Measurements from ENCODE around the gene JPT1.
"Not testable (repeated sequence)": the region's sequence is repeated elsewhere in the genome, so short reads cannot be mapped to it uniquely, and the experiment has no call there.

JPT1 gene

GRCh38 chr17:75155191-75155601, 884 bp upstream of the JPT1 start:
- DNase-seq (ENCODE audit: low spot score) = no peak

DNA sequence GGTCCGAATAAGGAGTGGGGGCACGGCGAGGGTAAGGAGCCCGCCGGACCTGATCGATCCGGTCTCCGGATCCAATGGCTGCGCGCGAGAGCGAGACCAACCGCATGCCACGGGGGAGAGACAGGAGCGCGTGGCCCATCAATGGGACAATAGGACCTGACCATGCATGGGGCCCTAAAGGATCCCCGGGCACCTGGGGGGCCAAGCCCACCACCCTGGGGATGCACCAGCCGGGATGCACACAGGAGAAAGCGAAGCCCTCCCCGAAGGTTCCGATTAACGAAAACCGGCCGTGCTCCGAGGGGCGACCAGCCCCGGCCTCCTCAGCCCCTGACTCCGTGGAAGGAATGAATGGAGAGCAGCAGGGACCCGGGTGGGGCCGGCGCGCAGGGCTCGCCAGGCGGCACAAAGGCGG, 525 bp downstream of the JPT1 start:
- no peak for DNase-seq (ENCODE audit: low spot score)

GRCh38 chr17:75152922-75153779, 1.2 kb downstream of the JPT1 start:
- DNase-seq (ENCODE audit: low spot score) = no peak

DNA sequence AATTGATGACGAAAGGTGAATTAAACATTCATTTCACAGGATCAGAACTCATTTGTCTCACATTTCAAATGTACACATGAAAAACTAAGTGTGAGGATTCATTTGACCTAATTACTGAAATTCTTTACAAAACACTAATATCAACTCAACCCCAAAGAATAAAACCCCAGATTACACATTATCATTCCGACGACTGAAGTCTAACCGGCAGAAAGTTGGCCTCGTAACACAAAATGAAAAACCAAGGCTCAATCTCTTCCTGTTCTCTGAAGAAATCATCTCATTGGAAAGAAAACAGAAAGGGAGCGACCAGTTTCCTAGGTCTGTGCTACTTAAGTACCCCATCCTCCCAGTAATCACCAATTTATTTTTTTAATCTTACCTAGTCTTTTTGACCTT, 1.8 kb downstream of the JPT1 start:
- DNase-seq (ENCODE audit: low spot score) = no peak

GRCh38 chr17:75151930-75152329, 2.4 kb downstream of the JPT1 start:
- DNase-seq (ENCODE audit: low spot score) = no peak

GRCh38 chr17:75147878-75148546, 6.3 kb downstream of the JPT1 start:
- no peak for DNase-seq (ENCODE audit: low spot score)

- DNase-seq (ENCODE audit: low spot score) = no peak
Observed at GRCh38 chr17:75146592-75146991, 7.7 kb downstream of the JPT1 start.

DNA sequence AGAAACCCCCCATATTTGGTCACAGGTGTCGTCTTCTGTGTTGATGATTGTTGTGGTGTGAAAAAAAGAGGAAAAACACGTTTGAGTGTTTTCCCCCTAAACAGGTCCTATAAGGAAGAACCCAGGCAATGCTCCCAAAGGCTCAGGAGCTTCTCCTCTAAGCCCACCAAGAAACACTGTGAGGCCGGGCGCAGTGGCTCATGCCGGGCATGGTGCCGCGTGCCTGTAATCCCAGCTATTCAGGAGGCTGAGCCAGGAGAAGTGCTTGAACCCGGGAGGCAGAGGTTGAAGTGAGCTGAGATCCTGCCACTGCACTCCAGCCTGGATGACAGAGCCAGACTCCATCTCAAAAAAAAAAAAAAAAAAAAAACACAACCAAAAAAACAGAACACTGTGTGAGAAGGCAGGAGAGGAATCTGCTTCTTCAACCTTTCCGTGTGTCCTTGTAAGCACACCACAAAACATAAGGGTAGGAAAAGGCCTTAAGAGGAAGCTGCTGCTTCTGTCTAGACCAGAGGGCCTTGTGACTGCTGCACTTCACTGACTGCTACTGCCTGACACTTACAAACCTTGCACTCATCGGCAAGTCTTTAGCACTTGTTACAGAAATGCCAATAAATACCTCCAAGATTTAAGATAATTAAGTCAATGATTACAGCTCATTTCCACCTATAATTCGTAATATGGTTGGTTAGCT, 9.3 kb downstream of the JPT1 start:
- peak; percentile 33 for DNase-seq (ENCODE audit: low spot score)

GRCh38 chr17:75142236-75142971, 11.9 kb downstream of the JPT1 start:
- no peak for DNase-seq (ENCODE audit: low spot score)

DNA sequence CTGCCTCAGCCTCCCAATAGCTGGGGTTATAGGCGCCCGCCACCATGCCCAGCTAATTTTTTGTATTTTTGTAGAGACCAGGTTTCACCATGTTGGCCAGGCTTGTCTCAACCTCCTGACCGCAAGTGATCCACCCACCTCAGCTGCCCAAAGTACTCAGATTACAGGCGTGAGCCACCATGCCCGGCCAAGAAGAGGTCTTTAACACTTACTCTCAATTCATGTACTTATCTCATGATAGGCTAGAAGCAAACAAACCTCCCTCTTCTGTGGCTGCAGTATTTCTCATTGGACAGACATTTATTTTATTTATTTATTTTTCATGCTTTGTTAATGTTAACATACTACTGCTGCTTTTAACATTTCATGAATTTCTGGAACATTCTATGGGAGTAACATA, 15.8 kb downstream of the JPT1 start:
- DNase-seq (ENCODE audit: low spot score) = no peak

- not testable (repeated sequence) for DNase-seq (ENCODE audit: low spot score)
Observed at GRCh38 chr17:75137762-75138161, 16.6 kb downstream of the JPT1 start.

- no peak for DNase-seq (ENCODE audit: low spot score)
Observed at GRCh38 chr17:75135946-75136345, 18.4 kb downstream of the JPT1 start.

DNA sequence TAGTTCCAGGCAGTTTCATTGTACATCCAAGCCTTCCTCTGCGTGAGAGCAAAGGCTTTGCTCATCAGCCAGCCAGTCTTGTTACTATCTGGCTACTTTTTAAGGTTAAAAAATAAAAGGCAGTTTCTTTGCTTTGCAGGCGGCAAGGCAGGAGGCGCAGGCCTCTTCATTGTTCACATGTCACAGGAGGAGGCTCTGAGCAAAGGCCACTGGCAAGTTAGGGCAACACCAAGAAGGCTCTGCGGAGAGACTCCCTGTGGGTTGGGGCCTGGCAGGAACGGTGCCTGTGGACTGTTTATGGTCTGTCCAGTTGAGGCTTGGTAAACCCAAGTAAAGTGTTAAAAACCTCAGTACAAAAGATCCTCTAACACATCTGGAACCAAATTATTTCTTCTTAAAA, 18.9 kb downstream of the JPT1 start:
- no peak for DNase-seq (ENCODE audit: low spot score)

- DNase-seq (ENCODE audit: low spot score) = not testable (repeated sequence)
Observed at GRCh38 chr17:75133607-75134347, 20.5 kb downstream of the JPT1 start.

- no peak for DNase-seq (ENCODE audit: low spot score)
Observed at GRCh38 chr17:75133001-75133400, 21.3 kb downstream of the JPT1 start.

GRCh38 chr17:75132018-75133000, 22.0 kb downstream of the JPT1 start:
- not testable (repeated sequence) for DNase-seq (ENCODE audit: low spot score)

- peak; percentile 71 for DNase-seq (ENCODE audit: low spot score)
Observed at GRCh38 chr17:75131278-75132017, 22.9 kb downstream of the JPT1 start, which contains the start of gene NT5C. NT5C (minus strand) TSS chr17:75131742; CDS start chr17:75131707, 35 bp downstream.

DNA sequence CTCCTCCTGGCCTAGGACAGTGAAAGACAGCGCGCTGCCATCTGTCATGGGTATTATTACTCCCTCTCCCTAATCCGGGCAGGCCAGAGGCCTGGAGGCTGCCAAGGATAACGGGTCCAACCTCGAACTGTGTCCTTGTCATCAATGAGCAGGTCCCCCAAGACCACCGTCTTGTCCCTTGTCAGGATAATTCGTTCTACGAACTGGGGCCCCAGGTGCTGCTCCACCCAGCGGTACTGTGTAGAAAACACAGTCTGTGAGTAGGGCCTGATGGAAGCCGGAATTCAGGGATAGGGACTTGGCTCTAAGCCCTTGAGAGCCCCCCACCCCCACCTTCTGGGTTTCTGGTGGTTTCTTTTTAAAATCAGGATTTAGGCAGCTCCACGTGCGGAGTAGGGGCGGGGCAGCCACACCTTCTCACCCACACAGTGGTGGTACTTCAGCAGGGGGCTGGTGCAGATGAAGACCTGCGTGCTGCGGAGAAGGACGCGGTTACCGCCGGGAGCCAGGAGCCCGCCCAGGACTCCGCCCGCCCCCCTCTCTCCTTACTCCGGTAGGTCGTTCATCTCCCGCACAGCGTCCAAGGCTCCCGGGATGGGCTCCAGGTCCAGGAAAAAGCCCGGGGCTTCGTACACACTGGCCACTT, 23.6 kb downstream of the JPT1 start:
- no peak for DNase-seq (ENCODE audit: low spot score)
